Endothelial cell (in vitro differentiated cells): ENCODE data around the gene RNASEH2A. TPM values are rescaled to one million over a fixed set of nuclear protein-coding genes. Genes with fewer than 3 reads are reported as not detected.

Experiments
- DNase-seq: peaks from one replicate; pipeline ENCODE4 v3.0.0; 2021; ENCODE audit warnings: low spot score
- H3K27ac Mint-ChIP-seq: one replicate; pipeline ENCODE4 v1.8.0; 2021; ENCODE audit warnings: mixed read lengths, inconsistent platforms; ENCODE audit not compliant: unreplicated experiment
- H3K27me3 Mint-ChIP-seq: one replicate; pipeline ENCODE4 v1.8.0; 2021; ENCODE audit warnings: mild to moderate bottlenecking, moderate library complexity, mixed read lengths, inconsistent platforms; ENCODE audit not compliant: unreplicated experiment
- H3K36me3 Mint-ChIP-seq: one replicate; pipeline ENCODE4 v1.8.0; 2021; ENCODE audit warnings: mild to moderate bottlenecking, low read depth, mixed read lengths, inconsistent platforms; ENCODE audit not compliant: unreplicated experiment
- H3K4me1 Mint-ChIP-seq: one replicate; pipeline ENCODE4 v1.8.0; 2021; ENCODE audit warnings: mild to moderate bottlenecking, mixed read lengths, inconsistent platforms; ENCODE audit not compliant: unreplicated experiment
- H3K4me3 Mint-ChIP-seq: one replicate; pipeline ENCODE4 v1.8.0; 2021; ENCODE audit warnings: mild to moderate bottlenecking, mixed read lengths, inconsistent platforms; ENCODE audit not compliant: unreplicated experiment
- H3K9me3 Mint-ChIP-seq: one replicate; pipeline ENCODE4 v1.8.0; 2021; ENCODE audit warnings: mixed read lengths, inconsistent platforms; ENCODE audit not compliant: unreplicated experiment
- CTCF ChIP-seq: fragments of 200-600 bp; sonication (generic); IDR thresholded peaks from one replicate; pipeline ENCODE4 v1.5.0; 2021; ENCODE audit warnings: antibody characterized with exemption; ENCODE audit not compliant: unreplicated experiment
- total RNA-seq: library from RNA; stranded (reverse); fragmentation: NEBNext Ultra II Directional; extraction: Animal tissue kit (Norgen Biotek cat#: 25700); gene quantifications from one replicate; pipeline ENCODE4 v1.2.1, GENCODE V29; 2021; ENCODE audit not compliant: unreplicated experiment

The RNASEH2A gene
- total RNA-seq, 1 donor from 2014 or later, result 26.9 TPM

- no peak for DNase-seq
- no peaks in the 10 kb centered on the region for H3K9me3 Mint-ChIP-seq
- no peaks in the 10 kb centered on the region for H3K36me3 Mint-ChIP-seq
- H3K27me3 Mint-ChIP-seq, result peaks cover 16% of the 10 kb centered on the region
- peaks cover 19% of the 10 kb centered on the region for H3K4me1 Mint-ChIP-seq
- H3K4me3 Mint-ChIP-seq, result no peak overlapping the region
- no peak overlapping the region for H3K27ac Mint-ChIP-seq
- no peak for TF ChIP-seq CTCF
Observed at GRCh38 chr19:12784871-12785430, 21.4 kb upstream of the RNASEH2A start.

GRCh38 chr19:12785431-12786031 lies 20.9 kb upstream of the RNASEH2A start:
- H3K36me3 Mint-ChIP-seq, result no peaks in the 10 kb centered on the region
- TF ChIP-seq CTCF, result no peak
- H3K9me3 Mint-ChIP-seq, result no peaks in the 10 kb centered on the region
- no peak overlapping the region for H3K4me3 Mint-ChIP-seq
- no peak for DNase-seq
- H3K27me3 Mint-ChIP-seq, result peaks cover 18% of the 10 kb centered on the region
- no peak overlapping the region for H3K27ac Mint-ChIP-seq
- H3K4me1 Mint-ChIP-seq, result peaks cover 22% of the 10 kb centered on the region

DNA sequence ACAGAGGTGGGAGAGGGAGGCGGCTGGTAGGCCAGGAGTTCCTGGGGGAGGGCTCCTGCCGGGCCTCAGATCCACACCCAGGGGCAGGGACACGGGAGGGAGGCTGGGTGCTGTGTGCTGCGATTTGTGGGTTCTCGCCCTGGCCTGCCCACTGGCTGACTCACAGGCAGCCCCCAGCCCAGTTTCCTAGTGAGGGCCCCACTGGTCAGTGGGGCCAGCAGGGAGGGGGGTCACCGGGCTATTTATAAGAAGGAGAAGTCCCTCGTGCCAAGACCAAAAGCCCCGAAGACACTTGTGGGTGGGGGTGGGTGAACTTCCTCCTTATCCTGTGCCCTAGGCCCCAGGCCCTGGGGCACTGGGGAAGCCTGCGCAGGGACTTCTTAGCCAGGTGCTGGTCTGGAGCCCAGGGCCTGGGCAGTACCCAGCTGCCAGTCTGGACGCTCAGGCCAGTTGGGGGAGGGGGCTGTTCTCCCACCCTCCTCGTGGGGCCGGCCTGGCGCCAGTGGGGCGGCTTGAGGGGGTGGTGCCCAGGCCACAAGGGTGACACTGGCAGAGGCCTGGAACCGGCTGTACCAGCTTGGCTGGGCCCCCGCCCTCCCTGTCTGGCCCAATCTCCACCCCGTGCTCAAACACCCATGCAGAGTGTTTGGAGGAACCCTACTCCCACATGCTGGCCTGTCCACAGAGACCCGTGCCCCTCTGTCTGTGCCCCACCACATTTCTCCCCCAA lies 20.1 kb upstream of the RNASEH2A start:
- DNase-seq, result no peak
- Mint-ChIP-seq H3K36me3 (no peaks in the 10 kb centered on the region), H3K27me3 (peaks cover 24% of the 10 kb centered on the region), H3K4me3 (no peak overlapping the region), H3K9me3 (no peaks in the 10 kb centered on the region), H3K4me1 (peaks cover 27% of the 10 kb centered on the region), H3K27ac (no peak overlapping the region)
- no peak for TF ChIP-seq CTCF

DNA sequence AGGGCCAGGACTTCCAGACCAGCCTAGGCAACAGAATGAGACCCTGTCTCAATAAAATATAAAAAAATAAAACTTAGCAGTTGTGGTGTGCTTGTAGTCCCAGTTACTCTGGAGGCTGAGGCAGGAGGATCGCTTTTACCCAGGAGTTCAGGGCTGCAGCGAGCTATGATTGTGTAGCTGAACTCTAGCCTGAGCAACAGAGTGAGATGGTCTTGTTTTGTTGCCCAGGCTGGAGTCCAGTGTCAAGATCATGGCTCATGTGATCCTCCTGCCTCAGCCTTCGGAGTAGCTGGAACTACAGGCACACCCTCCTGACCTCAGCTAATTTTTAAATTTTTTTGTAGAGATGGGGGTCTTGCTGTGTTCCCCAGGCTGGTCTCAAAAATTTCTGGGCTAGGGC lies 19.4 kb upstream of the RNASEH2A start:
- Mint-ChIP-seq H3K9me3 (no peaks in the 10 kb centered on the region), H3K4me1 (peaks cover 26% of the 10 kb centered on the region), H3K27ac (no peak overlapping the region), H3K4me3 (no peak overlapping the region), H3K27me3 (peaks cover 20% of the 10 kb centered on the region), H3K36me3 (no peaks in the 10 kb centered on the region)
- no peak for DNase-seq
- TF ChIP-seq CTCF, result no peak

- Mint-ChIP-seq H3K9me3 (no peaks in the 10 kb centered on the region), H3K27ac (no peak overlapping the region), H3K36me3 (no peaks in the 10 kb centered on the region), H3K4me1 (peaks cover 24% of the 10 kb centered on the region), H3K4me3 (no peak overlapping the region), H3K27me3 (peaks cover 17% of the 10 kb centered on the region)
- DNase-seq, result no peak
- TF ChIP-seq CTCF, result no peak
Observed at GRCh38 chr19:12787458-12787857, 18.9 kb upstream of the RNASEH2A start.
